OCI-M1 (cell line): ENCODE data around the gene MOB3B.

Experiments used
- DNase-seq: peaks from one replicate; lab custom pipeline; 2025; lab: John Stamatoyannopoulos, UW

Gene MOB3B

DNA sequence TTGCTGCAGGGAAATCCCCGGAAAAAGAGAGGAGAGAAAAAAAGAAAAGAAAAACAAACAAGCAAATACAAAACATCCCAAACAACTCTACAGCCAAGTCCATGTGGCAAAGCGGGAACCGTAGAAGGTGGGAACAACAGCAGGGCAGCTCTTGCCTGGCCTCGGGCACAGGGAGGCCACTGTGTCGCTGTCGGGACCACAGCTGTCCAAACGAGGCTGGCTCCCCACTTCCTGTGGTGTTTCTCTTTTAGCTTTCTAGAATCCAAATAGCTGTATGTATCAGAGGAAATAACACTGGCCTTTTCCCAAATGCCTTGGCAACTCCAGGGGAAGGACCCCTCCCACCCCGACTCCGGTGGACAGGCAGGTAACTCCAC is 191.1 kb downstream of the MOB3B start:
- no peak for DNase-seq

- peak; percentile 36 for DNase-seq
These were observed 191.6 kb downstream of the MOB3B start for GRCh38 chr9:27337833-27338526.

DNA sequence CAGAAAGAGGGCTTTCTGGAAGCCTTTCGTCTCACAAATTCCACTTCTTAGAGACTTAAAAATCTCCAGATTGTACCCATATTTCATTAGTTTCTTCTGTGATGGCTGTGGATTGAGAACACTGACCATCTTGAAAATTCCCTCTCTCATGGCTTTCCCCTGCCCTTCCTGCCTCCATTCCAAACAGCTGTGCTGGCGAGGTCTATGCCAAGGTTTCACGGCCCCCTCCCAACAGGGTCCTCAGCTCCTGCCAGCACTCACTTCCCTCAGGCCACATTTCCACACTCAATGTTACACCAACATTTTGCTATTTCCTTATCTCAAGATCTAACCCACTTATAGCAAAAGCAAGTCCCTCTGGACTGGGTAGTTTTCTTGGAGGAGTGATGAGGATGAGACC is 192.4 kb downstream of the MOB3B start:
- DNase-seq: no peak

GRCh38 chr9:27336829-27337228 is 192.8 kb downstream of the MOB3B start:
- no peak for DNase-seq

DNA sequence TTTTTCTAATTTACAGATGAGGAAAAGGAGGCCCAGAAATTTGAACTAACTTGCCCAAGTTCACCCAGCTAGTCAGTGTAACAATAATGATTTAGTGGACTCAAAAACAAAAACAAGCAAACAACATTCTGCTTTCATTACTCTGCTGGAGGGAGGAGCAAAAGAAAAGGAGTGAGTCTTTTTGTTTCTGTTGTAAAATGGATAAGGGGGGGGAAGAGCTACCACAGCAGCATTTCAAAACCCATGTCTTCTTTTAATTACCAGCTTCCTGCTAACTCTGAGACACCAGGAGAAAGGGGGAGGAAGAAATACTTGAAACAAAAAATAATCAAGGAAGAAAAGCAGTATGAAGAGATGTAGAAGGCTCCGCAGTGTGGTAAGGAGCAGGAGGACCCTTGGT is 193.5 kb downstream of the MOB3B start:
- no peak for DNase-seq

GRCh38 chr9:27335075-27335474 is 194.5 kb downstream of the MOB3B start:
- no peak for DNase-seq

GRCh38 chr9:27333241-27334052 is 196.2 kb downstream of the MOB3B start:
- DNase-seq: peak; percentile 89

GRCh38 chr9:27331393-27331792 is 198.2 kb downstream of the MOB3B start:
- DNase-seq: no peak

GRCh38 chr9:27329291-27329690 is 200.3 kb downstream of the MOB3B start:
- DNase-seq: no peak

DNA sequence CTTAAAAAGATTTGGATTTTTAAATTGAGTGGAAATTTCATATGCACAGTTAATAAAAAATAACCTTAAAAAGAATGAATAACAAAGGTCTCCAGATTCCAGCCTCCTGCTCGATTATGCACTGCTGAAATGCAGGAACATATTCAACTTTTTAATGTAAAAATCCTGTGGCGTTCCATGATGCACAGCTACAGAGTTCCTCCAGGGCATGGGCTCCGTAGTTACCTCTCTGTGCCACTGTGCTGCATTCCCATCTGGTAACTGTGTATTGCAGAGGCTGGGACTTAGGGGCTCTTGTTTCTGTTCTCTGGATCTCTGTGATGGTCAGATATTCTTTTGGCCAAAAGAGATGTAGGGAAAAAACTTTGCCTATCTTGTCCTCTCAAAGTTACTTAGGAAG is 201.1 kb downstream of the MOB3B start:
- DNase-seq: no peak

DNA sequence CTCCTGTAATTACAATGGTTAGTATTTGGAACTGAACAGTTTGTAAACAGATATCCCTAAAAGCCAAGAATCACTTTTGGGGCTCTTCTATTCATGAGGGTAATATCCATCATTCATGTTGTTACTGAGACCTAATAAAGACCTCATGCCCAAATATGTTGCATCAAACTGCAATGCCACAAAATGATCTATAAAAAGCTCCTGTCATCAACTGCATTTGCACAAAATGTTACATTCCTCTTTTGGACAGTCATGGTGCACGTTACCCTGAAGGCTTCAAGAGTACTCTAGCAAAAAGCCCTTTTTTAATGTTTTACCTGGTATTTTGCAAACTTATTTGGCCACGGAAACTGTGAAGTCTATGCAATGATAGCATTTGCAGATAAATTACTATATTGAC is 218.4 kb downstream of the MOB3B start:
- DNase-seq: no peak

DNA sequence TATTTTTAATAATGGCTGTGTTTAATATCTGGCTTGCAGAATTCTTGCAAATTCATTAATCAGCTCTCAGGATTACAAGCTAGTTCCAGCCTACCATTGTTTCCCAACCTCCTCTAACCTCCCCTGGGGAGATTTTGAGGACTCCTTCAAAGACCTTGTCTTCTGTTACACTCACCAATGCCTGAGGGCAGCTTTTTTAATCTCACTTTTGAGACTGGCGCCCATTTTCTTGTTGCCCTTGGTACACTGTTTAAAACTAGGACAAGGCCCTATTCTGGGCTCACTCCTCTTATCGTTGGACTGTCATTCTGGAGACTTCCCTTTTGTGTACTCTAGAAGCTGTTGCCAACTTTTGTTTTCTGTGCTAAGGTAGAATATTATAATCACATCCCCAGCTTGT is 219.0 kb downstream of the MOB3B start:
- DNase-seq: peak; percentile 30

- DNase-seq: no peak
These were observed 220.8 kb downstream of the MOB3B start for GRCh38 chr9:27308691-27309390.

DNA sequence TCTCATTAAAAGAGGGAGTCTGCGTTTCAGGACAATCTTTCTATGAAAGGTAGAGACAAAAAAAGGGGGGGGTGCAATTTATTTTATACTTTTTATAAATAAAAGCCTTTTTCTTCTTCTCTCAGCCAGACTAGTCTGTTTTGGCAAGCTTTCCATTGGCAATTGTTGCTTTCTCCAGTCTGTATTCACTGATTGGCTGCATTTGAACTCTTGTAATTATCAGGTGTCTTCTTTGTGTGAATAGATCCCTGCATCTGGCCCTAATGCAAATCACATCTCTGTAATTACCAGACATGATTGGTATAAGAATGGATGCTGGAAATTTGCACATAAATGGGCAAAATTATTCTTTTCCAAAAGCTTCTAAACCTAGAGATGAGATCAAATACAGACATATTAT is 225.1 kb downstream of the MOB3B start:
- DNase-seq: no peak

- peak; percentile 89 for DNase-seq
These were observed 226.4 kb downstream of the MOB3B start for GRCh38 chr9:27303219-27303618.

- no peak for DNase-seq
These were observed 232.6 kb downstream of the MOB3B start, which contains the start of gene EQTN for GRCh38 chr9:27297050-27297449. Gene EQTN, minus strand, starts transcription at chr9:27297150. Its CDS starts 95 bp downstream, at chr9:27297055.

- peak; percentile 46 for DNase-seq
These were observed 235.6 kb downstream of the MOB3B start for GRCh38 chr9:27293996-27294395.

GRCh38 chr9:27292659-27293405 is 236.8 kb downstream of the MOB3B start:
- no peak for DNase-seq

DNA sequence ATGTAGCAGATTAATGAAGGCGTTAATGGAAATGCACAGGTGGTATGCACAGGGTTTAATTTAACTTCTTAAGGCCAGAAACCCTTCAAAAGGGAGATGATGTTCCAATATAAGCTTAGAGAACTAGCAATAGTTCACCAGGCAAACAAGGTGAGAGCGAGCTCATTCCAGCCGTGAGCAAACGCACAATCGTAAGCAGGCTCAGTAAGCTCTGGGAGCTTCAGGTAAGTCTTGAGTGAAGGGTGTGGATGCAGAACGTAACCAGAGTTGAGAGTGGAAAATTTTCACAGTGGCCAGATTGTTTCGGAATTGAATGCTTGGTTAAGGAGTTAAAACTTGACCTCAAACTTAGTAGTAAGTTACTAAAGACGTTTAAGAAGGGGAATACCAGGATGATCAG is 238.3 kb downstream of the MOB3B start:
- no peak for DNase-seq

GRCh38 chr9:27282269-27282668 is 247.3 kb downstream of the MOB3B start:
- DNase-seq: no peak

DNA sequence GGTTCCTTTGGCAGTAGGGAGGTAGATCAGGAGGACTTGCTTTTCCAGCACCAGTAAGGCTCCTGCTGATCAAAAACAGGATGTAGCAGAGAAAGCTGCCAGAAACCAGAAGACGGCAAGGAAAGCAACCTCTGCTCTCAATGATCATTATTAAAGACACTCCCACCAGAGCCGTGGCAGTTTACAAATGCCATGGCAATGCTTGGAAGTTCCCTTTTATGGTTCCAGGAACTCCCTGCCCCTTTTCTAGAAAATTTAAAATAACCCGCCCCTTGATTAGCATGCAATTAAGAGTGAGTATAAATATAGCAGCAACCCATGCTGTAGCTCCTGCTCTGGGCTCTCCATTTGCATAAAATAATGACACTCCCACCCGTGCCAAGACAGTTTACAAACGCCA is 248.8 kb downstream of the MOB3B start:
- peak; percentile 95 for DNase-seq

GRCh38 chr9:27280249-27280648 is 249.4 kb downstream of the MOB3B start:
- no peak for DNase-seq
